OCI-LY7 (cell line): ENCODE data around the gene CCNL2.

Experiments
- CTCF ChIP-seq: fragments of 200-600 bp; sonication (generic); conservative IDR thresholded peaks from 2 replicates; pipeline ENCODE4 v1.5.1; 2014; ENCODE audit warnings: mild to moderate bottlenecking, antibody characterized with exemption, low read length, moderate library complexity, mixed read lengths
- EZH2phosphoT487 ChIP-seq: fragments of 200-600 bp; sonication (generic); IDR thresholded peaks from 2 replicates; pipeline ENCODE4 v1.6.1; 2018; ENCODE audit warnings: low read depth, borderline replicate concordance, mild to moderate bottlenecking, mixed run types, antibody characterized with exemption, low read length, moderate library complexity, mixed read lengths

- TF ChIP-seq EZH2phosphoT487: no peak
- no peak for TF ChIP-seq CTCF
These were observed 38.1 kb upstream of the CCNL2 start for GRCh38 chr1:1437033-1437903.
